NCI-H1930 (cell line): ENCODE results near the gene LIMS1.
"Not testable (repeated sequence)": the region's sequence is repeated elsewhere in the genome, so short reads cannot be mapped to it uniquely, and the experiment has no call there.

Source experiments
- DNase-seq, 2 experiments: peaks; one replicate each; lab custom pipeline; 2025; lab: John Stamatoyannopoulos, UW

Gene LIMS1, protein sequence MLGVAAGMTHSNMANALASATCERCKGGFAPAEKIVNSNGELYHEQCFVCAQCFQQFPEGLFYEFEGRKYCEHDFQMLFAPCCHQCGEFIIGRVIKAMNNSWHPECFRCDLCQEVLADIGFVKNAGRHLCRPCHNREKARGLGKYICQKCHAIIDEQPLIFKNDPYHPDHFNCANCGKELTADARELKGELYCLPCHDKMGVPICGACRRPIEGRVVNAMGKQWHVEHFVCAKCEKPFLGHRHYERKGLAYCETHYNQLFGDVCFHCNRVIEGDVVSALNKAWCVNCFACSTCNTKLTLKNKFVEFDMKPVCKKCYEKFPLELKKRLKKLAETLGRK

DNA sequence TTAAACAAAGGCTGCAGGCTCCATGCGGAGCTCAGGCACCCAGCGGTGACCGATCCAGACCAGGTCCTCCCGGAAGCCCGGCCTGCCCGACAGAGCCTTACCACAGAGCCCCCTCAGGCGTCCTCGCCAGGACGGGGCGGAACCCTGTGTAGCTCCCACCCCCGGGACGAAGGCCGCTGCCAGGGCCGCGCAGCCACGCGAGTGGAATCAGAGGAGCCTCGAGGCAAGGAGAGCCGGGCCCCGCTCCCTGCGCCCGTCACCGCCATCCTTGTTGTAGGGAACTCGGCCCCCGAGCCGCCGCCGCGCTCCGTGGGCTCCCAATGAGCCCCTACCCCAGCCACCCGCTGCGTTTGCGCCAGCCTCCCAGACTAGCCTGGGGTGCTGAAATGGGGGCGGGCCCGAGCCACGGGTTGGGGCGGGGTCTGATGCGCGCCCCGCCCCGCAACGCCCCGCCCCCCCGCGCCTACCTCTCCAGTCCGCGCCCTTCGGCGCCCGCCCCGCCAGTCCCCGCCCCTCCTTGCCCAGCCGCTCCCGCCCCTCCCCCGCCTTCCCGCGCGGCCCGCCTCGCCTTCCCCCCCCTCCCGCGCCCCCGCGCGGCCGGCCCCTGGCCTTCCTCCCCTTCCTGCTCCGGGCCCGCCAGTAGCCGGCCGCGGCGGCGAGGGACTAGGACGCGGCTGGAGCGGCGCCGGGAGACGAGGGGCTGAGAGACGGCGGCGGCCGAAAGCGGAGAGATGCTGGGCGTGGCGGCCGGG is at the start of gene LIMS1:
LIMS1 (plus strand) TSS at position 639 of the 752 bp plus-strand sequence; CDS start at position 732, 93 bp downstream.
- peak; percentile 70 to 79 for DNase-seq

DNA sequence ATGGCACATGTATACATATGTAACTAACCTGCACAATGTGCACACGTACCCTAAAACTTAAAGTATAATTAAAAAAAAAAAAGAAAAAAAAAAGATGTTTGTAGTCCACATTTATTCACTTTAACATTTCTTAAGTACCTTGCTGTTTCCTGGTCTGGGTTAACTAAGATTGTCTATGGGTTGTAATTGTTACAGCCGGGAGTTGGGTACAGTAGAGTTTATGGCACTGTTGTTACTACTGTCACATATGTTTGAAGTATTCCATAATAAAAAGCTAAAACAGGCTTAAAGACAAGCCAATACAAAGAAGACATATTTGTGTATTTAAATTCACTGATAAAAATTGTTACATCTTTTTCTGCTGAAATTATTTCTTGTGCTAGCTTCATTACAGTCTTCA is 49.0 kb upstream of the LIMS1 start:
- no peak for DNase-seq

DNA sequence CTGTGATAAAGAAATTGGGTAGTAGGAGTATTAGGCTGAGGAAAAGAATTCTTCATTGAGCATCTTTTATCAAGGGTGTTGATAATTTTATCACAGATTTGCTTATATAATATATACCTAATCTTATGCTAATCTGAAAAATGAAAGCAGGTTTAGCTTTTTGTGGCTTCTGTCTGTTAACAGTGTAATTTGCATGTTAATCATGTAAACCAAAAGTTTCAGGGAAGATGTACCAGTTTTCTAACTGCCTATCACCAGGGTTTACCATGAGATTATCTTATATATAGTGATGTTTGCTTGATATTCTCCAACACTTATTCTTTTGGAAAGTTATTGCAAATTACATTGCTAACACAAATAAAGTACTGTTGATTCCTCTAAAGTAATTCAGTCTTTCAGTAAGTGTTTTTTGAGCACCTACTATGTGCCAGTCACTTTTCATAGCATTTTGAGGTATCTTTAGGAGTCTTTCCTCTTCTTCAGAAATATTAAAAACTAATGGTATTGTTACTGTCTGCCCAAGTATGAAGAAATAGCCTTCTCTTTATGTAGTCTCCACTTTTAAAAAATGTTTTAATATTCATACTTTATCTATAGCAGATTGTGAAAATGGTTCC is 43.7 kb upstream of the LIMS1 start:
- DNase-seq: no peak

DNA sequence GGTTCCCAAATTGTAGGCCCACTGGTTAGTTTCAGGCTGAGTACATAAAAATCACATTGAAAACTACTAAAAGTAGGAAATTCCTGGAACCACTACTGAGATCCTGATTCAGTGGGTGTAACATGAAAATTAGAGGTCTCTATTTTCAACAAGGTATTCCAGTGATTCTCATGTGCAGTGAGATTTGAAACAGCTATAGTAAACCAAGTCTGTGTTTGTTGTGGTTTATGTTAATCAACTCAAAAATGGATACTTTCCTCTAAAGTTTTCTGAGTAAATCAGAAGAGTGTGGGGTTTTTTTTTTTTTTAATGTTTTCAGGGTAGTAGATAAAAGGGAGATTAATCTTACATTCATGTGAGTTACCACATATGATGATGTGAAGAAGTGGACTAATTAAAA is 42.4 kb upstream of the LIMS1 start:
- no peak for DNase-seq

DNA sequence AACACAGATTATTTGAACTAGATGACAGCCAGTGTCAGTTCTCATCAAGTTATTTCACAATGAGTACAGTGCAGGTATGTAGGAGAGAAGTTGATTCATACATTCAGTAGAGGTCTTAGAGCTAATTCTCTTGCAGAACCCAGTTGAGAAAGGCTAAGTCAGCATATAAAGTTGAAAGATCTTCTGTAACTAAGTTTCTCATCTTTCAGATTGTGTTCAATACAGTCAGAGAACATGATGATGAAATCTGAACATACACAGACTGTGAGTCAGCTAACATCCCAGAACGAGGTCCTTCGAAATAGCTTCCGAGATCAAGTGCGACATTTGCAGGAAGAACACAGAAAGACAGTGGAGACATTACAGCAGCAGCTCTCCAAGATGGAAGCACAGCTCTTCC is 41.9 kb upstream of the LIMS1 start:
- no peak for DNase-seq

DNA sequence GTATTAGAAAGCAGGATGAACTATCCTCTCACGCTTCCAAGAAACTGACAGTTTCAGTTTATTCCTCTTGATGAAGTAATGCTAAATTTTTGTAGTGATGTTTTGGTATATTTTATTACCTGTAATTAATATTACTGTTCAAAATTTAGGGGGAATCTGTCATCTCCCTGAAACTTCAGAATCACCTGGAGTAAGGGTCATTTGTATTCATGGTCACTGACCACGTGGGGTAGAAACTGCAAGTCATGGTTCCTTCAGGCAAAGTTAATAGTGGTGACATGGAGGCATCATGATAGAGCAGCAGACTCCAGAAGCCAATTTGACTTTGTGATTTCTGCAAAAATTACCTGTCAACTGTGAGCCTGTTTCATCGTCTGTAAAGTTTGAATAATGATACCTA is 38.1 kb upstream of the LIMS1 start:
- not testable (repeated sequence) for DNase-seq

DNA sequence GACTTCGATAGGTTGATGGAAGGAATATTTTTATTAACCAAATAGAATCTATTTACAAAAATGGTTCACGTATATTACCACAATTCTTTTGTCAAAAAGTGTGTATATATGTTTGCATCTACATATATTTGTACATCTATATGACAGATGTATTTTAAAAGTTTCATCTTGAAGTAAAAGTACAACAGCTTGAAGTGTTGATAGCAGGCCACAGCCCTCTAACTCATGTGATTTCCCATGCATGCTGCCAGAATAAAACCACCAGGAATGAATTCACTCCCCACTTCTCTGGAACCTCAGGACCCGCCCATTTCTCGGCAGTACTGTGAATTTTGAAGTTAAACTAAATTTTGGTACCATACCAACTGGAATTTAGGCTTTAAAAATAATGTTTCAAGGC is 26.6 kb upstream of the LIMS1 start:
- not testable (repeated sequence) for DNase-seq

DNA sequence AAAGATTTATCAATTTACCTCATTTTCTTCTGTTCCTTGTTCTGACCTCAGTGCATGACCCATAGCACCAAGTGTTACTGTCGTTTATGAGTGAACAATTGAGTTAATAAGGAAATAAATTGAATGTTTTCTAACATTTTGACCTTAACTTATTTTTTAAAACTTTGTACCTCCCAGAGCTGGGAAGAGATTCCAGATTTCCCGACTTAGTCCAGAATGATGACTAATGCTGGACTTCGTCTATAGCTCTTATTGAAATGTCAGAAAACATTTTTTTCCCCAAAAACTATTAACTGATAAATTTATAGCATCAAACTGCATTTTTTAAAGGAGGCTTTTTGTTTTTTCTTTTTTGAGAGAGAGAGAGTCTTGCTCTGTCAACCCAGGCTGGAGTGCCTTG is 21.8 kb upstream of the LIMS1 start:
- not testable (repeated sequence) for DNase-seq

DNA sequence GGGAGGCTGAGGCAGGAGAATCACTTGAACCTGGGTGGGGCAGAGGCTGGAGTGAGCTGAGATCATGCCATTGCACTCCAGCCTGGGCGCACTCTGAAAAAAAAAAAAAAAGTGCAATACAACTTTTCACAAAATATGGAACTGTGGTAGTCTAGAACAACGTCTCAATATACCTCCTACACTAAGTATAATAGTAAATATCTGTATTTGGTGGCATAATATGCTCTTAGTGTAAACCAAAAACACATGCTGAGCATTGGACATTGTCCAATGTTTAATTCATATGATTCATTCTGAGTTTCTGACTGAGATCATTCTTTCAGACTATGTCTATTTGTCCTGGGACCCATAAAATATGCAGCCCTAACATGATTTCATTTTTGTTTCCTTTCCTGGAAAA is 19.8 kb upstream of the LIMS1 start:
- not testable (repeated sequence) for DNase-seq

DNA sequence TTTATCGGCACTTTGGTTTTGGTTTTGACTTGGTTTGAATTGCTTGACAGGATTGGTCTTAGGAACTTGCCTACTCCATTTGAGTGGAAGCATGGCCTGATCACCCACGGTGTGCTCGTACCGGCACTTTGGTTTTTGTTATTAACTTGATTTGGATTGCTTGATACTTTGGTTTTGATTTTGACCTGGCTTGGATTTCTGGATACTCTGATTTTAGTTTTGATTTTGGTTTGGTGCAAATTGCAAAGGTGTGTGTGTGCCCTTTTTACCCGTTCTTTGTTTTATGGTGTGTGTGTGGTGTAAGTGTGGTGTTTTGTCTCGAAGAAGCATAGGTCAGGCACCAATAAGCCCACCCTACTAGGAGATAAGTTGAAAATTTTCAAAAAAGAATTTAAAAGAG is 9.6 kb upstream of the LIMS1 start:
- DNase-seq: not testable (repeated sequence)

DNA sequence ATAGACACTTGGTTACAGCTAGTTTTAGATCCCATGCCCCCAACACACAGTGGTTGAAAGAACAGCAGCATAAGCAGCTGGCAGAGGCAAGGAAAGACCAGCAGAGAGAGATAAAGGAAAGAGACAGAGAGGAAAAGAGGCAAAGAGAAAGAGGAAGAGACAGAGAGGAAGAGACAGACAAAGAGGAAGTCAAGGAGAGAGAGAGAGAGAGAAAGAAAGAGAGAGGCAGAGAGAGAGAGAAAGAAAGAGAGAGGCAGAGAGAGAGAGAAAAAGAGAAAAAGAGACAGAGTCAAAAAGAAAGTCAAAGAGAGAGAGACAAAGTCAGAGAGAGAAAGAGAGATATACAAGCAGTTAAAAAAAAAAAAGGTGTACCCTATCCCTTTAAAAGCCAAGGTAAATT is 9.0 kb upstream of the LIMS1 start:
- not testable (repeated sequence) for DNase-seq

DNA sequence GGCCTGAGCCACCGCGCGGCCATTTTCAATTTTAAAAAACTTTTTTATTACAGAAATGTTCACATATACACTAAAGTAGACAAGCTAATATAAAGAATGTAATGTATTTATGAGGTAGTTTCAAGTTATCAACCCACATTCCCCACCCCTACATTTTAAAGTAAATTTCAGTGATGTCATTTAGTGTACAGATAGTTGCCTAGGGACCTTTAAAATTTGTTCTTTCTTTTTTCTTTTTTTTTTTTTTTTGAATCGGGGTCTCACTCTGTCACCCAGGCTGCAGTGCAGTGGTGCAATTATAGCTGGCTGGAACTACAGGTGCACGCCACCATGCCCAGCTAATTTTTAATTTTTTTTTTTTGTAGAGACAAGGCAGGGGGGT is 2.6 kb upstream of the LIMS1 start:
- no peak for DNase-seq

DNA sequence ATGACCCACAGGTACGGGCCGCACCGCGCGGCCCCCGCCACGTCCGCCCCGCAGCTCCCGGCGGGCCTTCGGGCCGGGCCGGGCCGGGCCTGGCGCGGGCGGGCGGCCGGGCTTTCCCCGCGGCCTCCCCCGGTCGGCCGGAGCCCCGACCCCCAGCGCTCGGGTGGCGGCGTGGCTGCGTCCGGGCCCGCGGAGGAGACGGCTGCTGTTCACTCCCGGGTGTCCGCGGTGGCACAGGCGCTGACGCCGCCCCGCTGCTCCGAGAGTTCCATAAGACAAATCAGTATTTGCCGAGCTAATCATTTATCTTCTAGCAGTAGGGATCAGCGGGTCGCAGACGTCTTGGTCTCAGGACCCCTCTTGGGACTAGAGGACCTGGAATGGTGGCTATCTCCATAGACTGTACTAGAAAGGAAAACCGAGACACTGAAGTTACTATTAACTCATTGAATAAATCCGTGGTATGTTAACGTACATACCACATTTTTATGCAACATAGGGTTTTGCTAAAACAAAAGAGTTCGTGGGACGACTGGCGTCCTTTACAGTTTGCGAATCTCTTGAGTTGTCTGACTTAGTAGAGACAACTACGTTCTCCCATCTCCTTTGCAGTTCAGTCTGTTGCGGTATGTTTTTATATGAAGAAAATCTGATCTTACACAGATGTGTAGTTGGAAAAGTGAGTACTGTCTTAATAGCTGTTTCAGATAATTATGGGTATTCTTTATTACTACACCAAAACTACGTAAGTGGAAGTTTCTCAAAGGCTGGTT is 500 bp downstream of the LIMS1 start:
- DNase-seq: no peak

DNA sequence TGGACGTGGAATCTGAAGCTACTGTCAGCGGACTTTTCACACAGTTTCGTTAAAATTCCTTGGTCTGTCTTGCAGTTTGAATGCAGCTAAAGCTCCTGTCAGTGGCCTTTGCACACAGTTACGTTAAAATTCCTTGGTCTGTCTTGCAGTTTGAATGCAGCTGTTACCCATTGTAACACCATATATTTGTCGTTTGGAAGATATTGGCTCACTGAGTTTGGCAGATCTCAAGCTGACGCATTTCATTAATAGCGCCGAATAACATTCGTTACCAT is 1.0 kb downstream of the LIMS1 start:
- DNase-seq: no peak

DNA sequence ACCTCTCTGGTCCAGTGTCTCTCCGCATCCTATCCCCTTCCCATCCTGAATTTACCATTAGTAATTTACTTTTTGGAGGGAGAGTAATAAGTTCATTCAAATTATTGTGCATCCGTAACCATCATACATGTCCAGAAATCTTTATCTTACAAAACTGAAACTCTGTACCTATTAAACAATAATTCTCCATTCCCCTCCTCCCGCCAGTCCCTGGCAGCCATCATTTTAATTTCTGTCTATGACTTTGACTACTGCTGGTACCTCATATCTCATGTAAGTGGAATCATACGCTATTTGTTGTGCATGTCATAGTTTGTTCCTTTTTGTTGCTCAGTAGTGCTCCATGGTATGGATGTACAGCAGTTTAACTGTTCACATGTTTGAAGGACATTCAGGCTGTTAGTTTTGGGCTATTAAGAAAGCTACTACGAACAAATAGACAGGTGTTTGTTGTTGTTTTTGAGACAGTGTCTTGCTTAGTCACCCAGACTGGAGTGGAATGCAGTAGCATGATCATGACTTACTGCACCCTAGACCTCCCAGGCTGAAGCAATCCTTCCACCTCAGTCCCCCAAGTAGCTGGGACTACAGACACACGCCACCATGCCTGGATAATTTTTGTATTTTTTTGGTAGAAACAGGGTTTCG is 2.0 kb downstream of the LIMS1 start:
- no peak for DNase-seq

DNA sequence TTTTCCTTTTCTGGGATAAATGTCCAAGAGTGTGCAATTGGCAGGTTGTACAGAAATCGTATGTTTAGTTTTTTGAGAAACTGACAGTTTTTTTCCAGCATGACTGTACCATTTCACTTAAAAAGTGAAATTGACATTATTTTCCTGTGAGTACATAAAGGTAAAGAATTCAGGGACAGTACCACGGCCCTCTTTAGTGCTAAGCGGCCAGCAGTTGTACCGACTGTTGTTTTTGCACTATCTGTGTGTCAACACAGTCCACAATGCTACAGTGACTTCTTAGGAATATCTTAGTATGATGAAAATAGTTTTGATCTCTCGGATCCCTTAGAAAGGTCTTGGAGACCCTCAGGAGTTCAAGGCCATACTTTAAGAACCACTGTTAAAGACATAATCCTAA is 2.6 kb downstream of the LIMS1 start:
- no peak for DNase-seq

DNA sequence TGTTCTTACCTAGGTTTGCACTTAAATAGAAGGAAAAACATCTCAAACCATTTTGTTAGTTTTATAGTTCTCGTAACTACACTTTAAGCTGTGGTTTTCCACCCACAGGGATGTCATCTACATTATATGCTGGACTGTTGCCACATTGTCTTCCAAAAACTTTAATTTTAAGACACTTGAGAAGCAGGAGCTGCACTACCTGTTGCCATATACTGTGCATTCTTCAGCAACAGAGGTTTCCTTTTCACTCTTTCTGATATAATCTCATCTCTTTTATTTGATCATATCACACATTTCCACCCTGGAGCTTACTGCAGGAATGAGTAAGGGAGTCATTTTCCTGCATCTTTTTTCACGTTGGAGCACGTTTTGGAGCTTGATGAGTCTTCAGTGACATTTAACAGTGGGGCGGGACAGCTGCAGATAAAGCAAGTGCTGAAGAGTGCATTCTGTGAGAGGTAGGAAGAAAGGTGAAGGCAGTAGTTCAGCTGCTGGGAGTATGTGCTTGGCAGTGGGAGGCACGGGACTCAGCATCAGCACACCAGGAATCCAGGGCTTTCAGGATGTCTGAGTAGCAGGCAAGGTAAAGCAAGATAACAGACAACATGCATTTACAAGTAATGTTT is 3.8 kb downstream of the LIMS1 start:
- DNase-seq: no peak

DNA sequence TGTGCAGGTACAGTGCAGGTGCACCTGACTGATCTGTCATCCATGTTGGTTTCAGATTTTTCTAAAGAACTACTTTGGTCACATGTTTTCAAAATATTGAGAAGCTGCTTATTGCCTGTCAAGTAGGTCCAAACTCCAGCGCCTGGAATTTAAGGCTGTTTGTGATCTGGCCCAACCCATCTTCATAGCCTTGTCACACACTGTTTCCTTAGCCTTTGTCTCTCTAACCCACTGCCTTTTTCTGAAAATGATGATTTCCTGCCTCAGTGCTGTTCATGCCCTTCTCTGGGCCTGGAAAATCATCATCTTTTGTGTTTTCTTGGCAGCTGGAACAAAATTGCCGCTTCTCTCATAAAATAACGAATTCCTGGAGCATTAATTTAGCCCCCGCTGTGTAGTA is 7.2 kb downstream of the LIMS1 start:
- DNase-seq: no peak

DNA sequence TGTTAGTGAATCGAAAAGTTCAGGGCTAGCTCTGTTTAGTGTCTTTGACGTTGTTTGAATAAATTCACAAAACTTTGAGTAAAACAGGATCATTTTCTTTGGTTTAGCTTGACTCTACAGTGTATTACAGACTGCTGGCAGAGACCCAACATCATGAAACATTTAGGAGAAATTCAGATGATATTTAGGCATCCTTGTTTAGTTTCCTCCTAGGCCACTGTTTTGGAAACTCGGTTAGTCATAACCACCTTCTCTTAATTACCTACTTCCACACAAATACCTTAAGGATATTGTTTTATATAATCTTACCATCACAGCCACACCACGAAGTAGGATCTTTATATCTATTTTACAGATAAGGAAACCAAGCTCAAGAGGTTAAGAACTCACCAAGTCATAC is 7.8 kb downstream of the LIMS1 start:
- DNase-seq: no peak

DNA sequence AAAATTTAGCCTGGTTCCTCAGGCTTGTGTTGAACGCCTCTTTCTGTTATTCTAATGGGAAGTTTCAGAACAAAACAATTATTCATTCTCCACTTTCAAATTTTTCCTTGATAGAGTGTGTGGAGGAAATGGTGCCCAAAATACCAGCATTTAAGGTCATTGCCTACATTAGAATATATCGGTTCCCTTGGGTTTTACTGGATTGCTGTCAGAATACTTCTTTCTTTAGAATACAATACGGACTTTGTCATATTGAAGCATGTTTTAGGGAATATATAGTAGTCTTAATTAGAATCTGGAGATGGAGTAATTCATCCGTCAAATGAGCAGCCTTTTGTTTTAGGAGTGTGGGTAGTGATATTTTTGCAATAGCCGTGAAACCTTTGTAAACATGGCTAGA is 13.3 kb downstream of the LIMS1 start:
- no peak for DNase-seq

DNA sequence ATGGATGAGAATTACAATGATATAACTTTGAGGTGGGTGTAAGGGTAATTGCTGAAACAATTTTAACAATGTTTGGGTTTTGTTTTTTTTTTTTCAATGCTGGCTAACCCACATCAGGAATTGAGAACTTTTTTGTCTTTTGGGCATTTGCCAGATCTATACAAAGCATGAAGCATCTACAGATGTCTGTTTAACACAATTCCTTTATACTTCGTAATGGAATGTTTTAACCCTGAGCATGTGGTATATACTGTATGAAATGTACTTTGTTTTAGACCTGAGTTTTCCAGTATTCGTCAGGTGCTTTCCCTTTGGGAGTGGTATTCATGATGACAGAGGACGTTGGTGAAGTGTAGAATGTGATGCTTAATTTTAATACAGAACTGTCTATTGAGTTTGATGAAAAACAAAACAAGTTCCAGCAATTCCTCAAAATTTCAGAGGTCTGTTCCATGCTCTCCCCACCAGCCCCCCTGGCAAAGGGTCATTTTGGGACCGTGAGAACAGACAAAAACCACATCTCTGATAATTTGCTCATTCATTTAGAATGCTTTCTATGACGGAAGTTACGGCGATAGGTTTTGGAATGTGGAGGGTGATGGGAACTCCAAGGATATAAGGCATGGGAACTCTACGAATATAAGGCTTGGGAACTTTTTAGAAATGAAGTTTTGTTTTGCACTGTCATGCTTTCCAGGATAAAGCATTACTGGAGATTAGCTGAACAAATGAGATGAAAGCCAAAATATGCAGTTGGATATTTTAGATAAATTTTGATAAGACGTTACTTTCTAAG is 14.1 kb downstream of the LIMS1 start:
- DNase-seq: no peak
